ENCODE data around the gene SLC5A1. TPM values are rescaled to one million over a fixed set of nuclear protein-coding genes. Genes with fewer than 3 reads are reported as not detected.

Gene SLC5A1
- total RNA-seq, 1 donor from 2014 or later: 13.7 TPM

DNA sequence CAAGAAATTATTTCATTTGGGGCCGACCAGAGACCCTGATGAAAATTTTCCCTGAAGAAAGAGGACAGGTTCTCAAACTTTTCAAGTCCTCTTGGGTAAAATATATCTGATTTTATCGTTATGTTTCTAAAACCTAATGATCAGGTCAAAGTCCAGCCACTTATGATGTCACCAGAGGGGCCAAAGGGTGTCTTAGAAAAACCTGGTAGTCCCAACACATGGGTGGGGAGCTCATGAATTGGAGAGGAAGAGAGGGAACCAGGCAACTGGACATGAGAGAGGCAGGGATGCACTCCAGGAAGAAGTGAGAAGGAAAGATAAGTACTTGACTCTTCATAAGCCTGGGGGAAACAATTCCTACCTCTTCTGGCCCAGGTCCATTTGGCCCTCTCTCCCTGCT, 9.2 kb downstream of the SLC5A1 start:
- no peak for DNase-seq

- no peak for DNase-seq
Measured at GRCh38 chr22:32052936-32053791, 10.1 kb downstream of the SLC5A1 start.

- no peak for DNase-seq
Measured at GRCh38 chr22:32055069-32055468, 12.0 kb downstream of the SLC5A1 start.

GRCh38 chr22:32058656-32059260, 15.7 kb downstream of the SLC5A1 start:
- DNase-seq: peak; percentile 23

GRCh38 chr22:32059426-32059825, 16.4 kb downstream of the SLC5A1 start:
- DNase-seq: no peak

- no peak for DNase-seq
Measured at GRCh38 chr22:32063701-32064100, 20.6 kb downstream of the SLC5A1 start.

DNA sequence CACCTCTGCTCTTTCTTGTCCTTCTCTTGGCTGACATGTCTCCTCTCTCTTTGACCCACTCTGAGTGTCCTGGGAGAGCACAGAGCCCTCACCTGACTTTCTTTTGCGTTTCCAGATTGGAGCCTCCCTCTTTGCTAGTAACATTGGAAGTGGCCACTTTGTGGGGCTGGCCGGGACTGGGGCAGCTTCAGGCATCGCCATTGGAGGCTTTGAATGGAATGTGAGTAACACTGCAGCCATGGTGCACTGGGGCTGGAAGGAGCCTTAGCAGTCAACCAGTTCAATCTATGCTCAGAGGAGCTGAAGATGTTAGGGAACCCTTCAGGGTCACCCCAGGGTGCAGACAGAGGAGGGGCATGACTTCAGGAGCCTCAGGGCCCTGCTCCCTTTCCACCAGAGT, 23.8 kb downstream of the SLC5A1 start:
- DNase-seq: no peak

DNA sequence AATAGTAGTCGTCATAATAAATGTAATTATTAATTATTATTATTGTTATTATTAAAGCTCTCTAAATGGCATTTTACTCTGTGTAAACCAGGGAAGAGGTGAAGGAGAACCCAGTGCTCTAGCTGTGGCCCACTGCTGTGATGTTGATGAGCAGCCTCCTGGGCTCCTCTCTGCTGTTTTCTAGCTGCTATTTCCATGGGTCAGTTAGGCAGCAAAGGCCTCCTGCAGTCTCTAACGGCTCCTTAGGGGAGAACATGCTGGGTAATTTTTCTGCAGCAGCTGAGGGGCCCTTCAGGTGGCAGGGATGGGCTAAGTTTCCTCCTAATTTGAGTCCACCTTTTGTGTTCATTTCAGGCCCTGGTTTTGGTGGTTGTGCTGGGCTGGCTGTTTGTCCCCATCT, 24.6 kb downstream of the SLC5A1 start:
- no peak for DNase-seq

DNA sequence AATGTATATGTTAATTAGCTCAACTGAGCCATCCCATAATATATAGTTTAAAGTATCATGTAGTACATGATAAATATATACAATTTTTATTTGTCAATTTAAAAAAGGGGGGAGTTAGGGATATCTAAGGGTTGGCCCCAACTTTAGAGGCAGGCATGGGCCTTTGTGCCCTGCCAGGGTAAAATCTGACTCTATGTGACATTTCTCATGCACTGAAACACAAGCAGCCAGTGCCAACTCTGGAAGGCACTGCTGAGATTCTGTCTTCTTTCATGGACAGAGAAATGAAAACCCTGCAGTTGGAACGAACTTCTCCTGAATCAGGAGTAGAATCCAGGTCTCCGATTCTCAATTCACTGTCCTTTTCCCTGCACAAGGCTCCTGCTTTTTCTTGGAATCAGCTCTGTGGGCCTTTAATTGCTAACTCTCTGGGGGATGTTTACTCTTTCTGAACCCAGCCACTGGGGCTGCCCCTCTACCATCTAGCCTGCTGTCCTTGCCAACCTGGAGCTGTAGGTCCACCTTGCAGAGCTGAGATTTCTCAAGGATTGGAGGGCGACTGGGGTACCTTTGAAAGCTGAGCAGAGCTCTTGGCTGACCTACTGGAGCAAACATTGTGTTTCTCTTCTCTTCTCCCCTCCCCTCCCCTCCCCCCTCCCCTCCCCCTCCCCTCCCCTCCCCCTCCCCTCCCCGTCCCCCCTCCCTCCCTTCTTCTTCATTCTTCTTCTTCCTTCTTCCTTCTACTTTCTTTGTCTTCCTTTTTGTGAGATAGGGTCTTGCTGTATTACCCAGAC, 26.7 kb downstream of the SLC5A1 start:
- no peak for DNase-seq

- no peak for DNase-seq
Measured at GRCh38 chr22:32073262-32073661, 30.2 kb downstream of the SLC5A1 start.

DNA sequence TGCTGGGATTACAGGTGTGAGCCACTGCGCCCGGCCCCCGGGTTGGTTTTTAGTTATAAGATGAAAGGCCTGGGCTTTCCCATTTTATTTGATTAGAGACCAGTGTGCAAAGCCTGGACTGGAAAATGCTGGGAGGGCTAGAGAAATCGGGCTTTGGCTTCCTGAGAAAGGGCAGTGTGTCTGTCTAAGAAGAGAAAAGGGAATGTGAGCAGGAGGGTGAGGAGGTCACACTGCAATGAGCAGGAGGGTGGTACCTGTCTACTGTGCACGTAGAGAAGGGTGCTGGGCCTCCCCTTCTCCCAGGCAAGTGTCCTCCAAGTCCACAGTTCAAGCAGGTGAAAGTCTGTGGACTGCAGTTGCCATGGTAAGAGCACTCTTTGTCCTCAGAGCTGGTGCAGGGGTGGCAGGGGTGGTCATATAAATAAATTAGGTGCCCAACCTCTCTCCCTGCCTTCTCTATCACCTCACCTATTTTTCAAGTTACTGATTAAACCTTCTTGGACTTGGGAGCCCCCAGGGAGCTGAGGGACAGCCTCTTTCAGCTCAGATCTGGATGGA, 30.8 kb downstream of the SLC5A1 start:
- DNase-seq: no peak

DNA sequence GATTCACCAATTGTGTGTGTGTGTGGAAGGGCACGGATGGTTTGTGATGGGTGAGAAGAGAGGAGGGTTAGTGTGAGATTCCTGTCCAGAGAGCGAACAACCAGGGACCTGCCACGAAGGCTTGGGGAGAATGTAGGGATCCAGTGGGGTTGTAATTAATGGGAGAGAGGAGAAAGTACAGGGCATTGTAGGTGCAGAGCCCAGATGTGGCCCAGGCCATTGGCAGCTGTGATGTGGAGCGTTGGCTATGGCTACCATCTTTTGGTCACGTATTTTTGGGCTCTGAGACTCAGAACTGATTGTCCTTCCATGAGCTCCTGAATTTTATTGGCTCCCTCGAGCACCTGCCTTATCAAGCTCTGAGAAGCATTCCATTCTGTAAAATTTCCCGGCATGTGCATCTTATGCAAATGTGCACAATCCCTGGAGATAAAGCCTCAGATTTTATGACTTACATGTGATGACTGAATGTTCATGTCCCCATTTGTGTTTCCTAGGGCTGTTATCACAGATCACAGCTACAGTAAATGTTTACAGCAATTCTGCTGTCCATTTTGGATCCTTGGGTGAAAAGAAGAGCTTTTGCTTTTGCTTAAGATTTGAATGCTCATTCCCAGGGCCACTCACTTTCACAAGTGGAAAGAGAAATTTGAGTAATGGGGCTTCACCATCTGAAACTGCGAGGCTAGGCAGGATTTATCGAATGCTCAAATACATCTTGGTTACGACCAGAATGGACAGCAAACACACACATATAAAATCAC, 33.1 kb downstream of the SLC5A1 start:
- no peak for DNase-seq

GRCh38 chr22:32076761-32077084, 33.7 kb downstream of the SLC5A1 start:
- DNase-seq: no peak

GRCh38 chr22:32077151-32077550, 34.1 kb downstream of the SLC5A1 start:
- no peak for DNase-seq

DNA sequence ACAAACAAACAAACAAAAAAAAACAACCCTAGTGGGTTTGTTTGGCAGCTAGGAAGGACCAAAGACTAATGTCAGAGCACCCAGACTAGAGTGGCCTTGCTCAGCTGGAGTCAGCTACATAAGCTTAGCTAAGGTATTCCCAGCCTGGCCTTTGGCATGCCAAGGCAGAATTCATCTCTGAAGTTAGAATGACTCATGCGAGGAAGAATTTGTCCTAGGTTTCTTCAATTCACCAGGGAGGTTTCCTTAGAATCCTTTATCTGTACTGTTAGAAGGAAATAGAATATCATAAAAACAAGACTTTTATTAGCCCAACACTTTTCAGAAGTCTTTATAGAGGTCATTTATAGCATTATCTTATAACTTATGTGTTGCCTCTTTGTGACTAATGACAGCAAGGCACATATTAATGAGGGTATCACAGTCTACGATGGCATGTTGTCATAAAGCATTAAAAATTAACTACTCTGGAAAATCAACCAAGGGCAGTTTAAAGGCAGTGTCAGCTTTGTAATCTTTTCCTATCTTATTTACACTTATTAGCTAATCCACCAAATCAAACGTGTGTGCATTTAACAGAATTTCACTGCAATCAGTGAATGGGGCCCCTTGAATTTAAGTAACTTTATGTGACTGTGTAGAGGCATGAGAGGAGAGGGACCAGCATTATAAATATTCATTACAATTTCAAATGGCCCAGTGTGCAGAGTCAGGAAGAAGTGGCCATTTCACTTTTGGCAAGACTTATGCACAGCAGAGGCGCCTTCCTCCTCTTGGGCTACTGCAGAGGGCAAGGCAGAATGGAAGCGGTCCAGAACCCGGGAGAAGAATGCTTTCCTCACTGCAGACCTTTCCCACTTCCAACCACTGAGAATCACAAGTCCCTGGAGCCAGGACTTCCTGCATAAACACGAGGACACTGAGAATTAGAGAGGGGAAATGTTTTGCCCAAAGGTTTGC, 36.3 kb downstream of the SLC5A1 start:
- DNase-seq: no peak

DNA sequence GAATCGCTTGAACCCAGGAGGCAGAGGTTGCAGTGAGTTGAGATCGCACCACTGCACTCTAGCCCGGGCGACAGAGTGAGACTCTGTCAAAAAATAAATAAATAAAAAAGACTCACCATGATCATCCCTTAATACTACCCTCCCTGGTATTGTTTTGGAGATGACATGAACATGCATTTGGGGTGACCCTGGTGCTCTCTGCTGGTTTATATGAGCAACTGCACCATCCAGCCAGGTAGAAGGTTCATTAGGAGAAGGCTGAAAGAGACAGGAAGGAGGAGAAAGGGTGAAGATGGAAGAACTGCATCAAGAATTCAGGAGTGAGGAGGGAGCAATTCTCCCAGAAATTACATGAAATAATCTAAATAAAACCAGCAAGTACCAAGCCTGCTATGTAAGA, 37.8 kb downstream of the SLC5A1 start:
- no peak for DNase-seq

DNA sequence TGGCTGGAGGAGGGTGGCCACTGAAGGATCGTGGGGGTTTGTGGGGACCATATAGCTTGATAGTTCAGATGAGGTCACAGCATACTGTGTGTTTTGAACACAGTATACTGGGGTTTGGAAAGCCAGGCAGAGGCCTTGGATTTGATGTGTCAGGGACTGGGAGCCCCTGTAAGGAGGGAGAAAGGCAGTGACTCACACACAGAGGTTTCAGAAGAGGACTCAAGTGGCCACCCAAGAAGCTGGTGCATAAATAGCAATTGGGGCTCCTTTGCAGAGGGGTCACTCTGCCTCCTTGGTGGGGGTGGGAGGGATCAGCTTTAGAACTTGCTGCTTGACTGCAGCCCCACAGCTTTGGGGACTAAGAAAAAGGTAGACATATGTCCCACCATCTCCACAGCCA, 39.3 kb downstream of the SLC5A1 start:
- DNase-seq: no peak

GRCh38 chr22:32083000-32083399, 39.9 kb downstream of the SLC5A1 start:
- no peak for DNase-seq

GRCh38 chr22:32083814-32084213, 40.8 kb downstream of the SLC5A1 start:
- DNase-seq: no peak

DNA sequence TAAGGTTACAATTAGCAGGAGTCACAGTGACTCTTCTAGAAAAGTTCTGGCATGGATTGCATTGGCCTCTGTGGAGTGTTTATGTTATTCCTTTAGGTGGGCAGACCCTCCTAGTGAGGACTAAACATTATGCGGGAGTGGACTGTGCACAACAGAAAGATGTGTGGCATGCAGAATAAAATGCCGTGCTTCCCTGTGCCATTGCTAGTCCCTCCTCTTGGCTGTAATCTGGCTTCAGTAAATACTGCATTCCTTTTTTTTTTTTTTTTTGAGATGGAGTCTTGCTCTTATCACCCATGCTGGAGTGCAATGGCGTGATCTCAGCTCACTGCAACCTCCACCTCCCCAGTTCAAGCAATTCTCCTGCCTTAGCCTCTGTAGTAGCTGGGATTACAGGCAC, 45.0 kb downstream of the SLC5A1 start:
- no peak for DNase-seq

DNA sequence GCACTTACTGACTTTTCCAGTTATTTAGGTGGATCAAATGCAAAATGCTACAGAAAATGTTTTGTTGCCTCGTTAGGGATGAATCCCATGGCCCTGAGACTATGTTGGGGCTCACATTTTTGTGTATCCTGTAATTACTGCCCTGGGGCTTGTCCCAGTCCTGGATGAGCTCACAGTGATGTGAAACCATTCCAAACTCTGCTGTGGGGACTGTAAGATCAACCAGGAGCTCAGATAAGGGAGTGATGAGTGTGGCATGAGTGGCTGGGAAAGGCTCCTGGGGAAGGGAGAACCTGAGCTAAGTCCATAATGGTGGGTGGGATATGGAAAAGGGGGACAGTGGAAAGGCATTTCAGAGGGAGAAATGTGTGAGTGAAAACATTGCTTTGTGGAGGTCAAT, 54.0 kb downstream of the SLC5A1 start:
- no peak for DNase-seq

Measured in skin of body (tissue), 2 donors.